Esophagus squamous epithelium (tissue), 4 donors: ENCODE data around the gene CNTN1.

Source experiments
- POLR2A ChIP-seq, 4 donors: fragments of 450-650 bp; IDR thresholded peaks; one replicate each; pipeline ENCODE4 v1.6.1; 2017; ENCODE audit warnings: antibody characterized with exemption in 4 of 4, mild to moderate bottlenecking in 4 of 4, moderate library complexity in 3 of 4
- TF ChIP-seq, protein P1 (sequence below), 6 experiments: fragments of 450-650 bp in 4 of 6; fragments of 200-600 bp in 2 of 6; sonication (generic) in 2 of 6; IDR thresholded peaks; one replicate each; pipeline ENCODE4 v1.5.1; 2016 to 2019; ENCODE audit warnings: antibody characterized with exemption in 6 of 6, mild to moderate bottlenecking in 4 of 6, moderate library complexity in 4 of 6

DNA sequence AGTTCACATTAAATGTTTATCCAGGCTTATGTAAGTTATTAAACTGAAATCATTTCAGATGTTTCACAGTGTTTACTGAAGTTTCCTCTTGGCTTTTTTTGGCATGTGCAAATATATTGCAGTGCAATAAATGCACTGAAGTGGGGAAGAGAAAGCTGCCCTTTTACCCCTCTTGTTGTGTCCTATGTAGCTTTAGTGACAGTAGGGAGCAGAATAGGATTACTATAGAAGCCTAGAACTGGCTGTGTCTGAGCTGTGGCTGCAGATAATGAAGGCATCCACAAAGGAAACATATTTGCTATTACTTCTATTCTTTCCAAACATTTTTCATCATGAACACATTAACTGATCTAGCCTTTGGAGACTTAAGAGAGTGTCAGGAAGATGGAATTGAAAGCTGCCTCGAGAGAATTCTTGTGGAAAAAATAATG lies 24.1 kb upstream of the CNTN1 start:
- TF ChIP-seq, protein P1, sequence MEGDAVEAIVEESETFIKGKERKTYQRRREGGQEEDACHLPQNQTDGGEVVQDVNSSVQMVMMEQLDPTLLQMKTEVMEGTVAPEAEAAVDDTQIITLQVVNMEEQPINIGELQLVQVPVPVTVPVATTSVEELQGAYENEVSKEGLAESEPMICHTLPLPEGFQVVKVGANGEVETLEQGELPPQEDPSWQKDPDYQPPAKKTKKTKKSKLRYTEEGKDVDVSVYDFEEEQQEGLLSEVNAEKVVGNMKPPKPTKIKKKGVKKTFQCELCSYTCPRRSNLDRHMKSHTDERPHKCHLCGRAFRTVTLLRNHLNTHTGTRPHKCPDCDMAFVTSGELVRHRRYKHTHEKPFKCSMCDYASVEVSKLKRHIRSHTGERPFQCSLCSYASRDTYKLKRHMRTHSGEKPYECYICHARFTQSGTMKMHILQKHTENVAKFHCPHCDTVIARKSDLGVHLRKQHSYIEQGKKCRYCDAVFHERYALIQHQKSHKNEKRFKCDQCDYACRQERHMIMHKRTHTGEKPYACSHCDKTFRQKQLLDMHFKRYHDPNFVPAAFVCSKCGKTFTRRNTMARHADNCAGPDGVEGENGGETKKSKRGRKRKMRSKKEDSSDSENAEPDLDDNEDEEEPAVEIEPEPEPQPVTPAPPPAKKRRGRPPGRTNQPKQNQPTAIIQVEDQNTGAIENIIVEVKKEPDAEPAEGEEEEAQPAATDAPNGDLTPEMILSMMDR (IDR thresholded peaks at IDR 0.05) = no peak
- TF ChIP-seq POLR2A (IDR thresholded peaks at IDR 0.05) = no peak
